Measurements from ENCODE around the gene PHF20. TPM values are rescaled to one million over a fixed set of nuclear protein-coding genes. Genes with fewer than 3 reads are reported as not detected.

Gene PHF20
- total and polyA plus RNA-seq, 2 of the 13 experiments (the other 11 are each of a cell fraction or from before 2014, with no cell fraction given): 22.8 to 34.1 TPM

GRCh38 chr20:35741892-35742740 is 29.7 kb upstream of the PHF20 start, which contains the start of gene RBM39 (continued):
- TF ChIP-seq ERF (CRISPR knock-in tag; IDR thresholded peaks at IDR 0.05): peak; percentile 98
- TF ChIP-seq ZNF253 (CRISPR knock-in tag; IDR thresholded peaks at IDR 0.05; ENCODE audit: borderline replicate concordance): peak; percentile 81
- no peak for TF ChIP-seq ZNF576 (CRISPR knock-in tag; IDR thresholded peaks at IDR 0.05)
- peak; percentile 85; the same call in 1 of the 2 replicates for TF ChIP-seq HMG20B (CRISPR knock-in tag; conservative IDR thresholded peaks at IDR 0.05)
- peak; percentile 96 for TF ChIP-seq RARG (CRISPR knock-in tag; IDR thresholded peaks at IDR 0.05; ENCODE audit: low read depth)
- TF ChIP-seq SNAI1 (CRISPR knock-in tag; IDR thresholded peaks at IDR 0.05; ENCODE audit: borderline replicate concordance): no peak
- TF ChIP-seq ZNF503 (CRISPR knock-in tag; IDR thresholded peaks at IDR 0.05): peak; percentile 94
- peak; percentile 96 for TF ChIP-seq PBX3 (CRISPR knock-in tag; IDR thresholded peaks at IDR 0.05; ENCODE audit: borderline replicate concordance)
- peak; percentile 71; the same call in 1 of the 2 replicates for TF ChIP-seq ZSCAN22 (CRISPR knock-in tag; IDR thresholded peaks at IDR 0.05)
- TF ChIP-seq GLI4 (CRISPR knock-in tag; IDR thresholded peaks at IDR 0.05; ENCODE audit: borderline replicate concordance): peak; percentile 99
- no peak for TF ChIP-seq BCLAF1 (IDR thresholded peaks at IDR 0.05)
- TF ChIP-seq YEATS2 (CRISPR knock-in tag; IDR thresholded peaks at IDR 0.05; ENCODE audit: borderline replicate concordance): peak; percentile 100
- TF ChIP-seq E2F1 (CRISPR knock-in tag; IDR thresholded peaks at IDR 0.05): peak; percentile 94
- TF ChIP-seq PCBP1 (IDR thresholded peaks at IDR 0.05; ENCODE audit: borderline replicate concordance, low read depth, low read length): peak; percentile 92
- peak; percentile 97; the same call in 1 of the 2 replicates for TF ChIP-seq KLF11 (CRISPR knock-in tag; IDR thresholded peaks at IDR 0.05)
- TF ChIP-seq ZBTB38 (CRISPR knock-in tag; IDR thresholded peaks at IDR 0.05): peak; percentile 98
- TF ChIP-seq ONECUT2 (CRISPR knock-in tag; IDR thresholded peaks at IDR 0.05): peak; percentile 80
- TF ChIP-seq PHF21A (CRISPR knock-in tag; IDR thresholded peaks at IDR 0.05): peak; percentile 99
- no peak for TF ChIP-seq ZBTB46 (CRISPR knock-in tag; IDR thresholded peaks at IDR 0.05; ENCODE audit: borderline replicate concordance)
- TF ChIP-seq BORCS8-MEF2B (CRISPR knock-in tag; IDR thresholded peaks at IDR 0.05): peak; percentile 96
